Measurements from ENCODE around the gene SERPINI2. TPM values are rescaled to one million over a fixed set of nuclear protein-coding genes. Genes with fewer than 3 reads are reported as not detected.
A peak's percentile ranks its signal among the peaks of the same experiment; 100 is the strongest.

The SERPINI2 gene
- total and polyA plus RNA-seq, 2 of the 13 experiments (the other 11 are each of a cell fraction or from before 2014, with no cell fraction given), result not detected

DNA sequence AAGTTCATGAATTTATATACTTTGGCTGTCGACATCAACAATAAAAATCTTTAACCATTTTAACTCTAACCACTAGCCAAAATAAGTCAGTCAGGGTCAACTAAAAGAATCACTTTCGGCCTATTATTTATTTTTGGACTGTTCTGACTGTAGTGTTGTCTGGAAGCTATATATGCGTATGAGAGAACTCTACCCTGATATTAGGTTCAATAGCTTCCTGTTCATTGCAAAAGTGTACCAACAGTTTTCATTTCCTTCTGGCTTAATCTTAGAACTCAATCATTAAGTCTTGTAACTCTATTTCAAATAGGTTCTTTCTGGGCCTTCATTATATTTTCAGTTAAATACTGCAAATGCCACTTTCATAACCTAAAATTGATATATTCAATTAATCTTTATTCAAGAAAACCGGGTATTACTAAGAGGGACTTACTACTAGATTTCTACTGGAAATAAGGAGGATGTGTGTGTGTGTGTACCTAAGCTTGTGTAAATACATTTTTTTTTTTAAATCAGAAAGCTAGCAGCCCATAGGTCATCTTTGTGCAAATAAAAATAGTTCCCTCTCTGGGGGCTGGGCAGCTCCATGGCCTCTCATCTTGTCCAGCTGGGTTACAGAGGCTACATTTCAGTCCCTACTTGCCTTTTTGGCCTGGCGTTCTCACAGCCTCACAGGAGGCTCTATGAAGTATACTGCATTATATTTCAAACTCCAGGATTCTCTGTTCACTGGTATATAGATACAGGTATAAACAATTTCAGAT, 5.8 kb downstream of the SERPINI2 start (continued):
- TF ChIP-seq MAFG (CRISPR knock-in tag; IDR thresholded peaks at IDR 0.05) (no peak), SAP130 (CRISPR knock-in tag; IDR thresholded peaks at IDR 0.05; ENCODE audit: low read depth) (0 out of 2 replicates have a peak, but pooled peaks have one; percentile 23), GLI4 (CRISPR knock-in tag; IDR thresholded peaks at IDR 0.05; ENCODE audit: borderline replicate concordance) (no peak), FOXA3 (CRISPR knock-in tag; IDR thresholded peaks at IDR 0.05) (peak; percentile 86), ZSCAN22 (CRISPR knock-in tag; IDR thresholded peaks at IDR 0.05) (no peak), ZNF256 (CRISPR knock-in tag; conservative IDR thresholded peaks at IDR 0.05) (no peak), ZNF20 (CRISPR knock-in tag; IDR thresholded peaks at IDR 0.05) (no peak), TBP (CRISPR knock-in tag; IDR thresholded peaks at IDR 0.05) (no peak), KDM6A (CRISPR knock-in tag; IDR thresholded peaks at IDR 0.05; ENCODE audit: low read depth) (no peak), CHCHD3 (CRISPR knock-in tag; IDR thresholded peaks at IDR 0.05) (no peak), ZNF460 (CRISPR knock-in tag; IDR thresholded peaks at IDR 0.05; ENCODE audit: borderline replicate concordance) (no peak), MAFF (IDR thresholded peaks at IDR 0.05; ENCODE audit: low read depth, low read length) (no peak), U2AF2 (IDR thresholded peaks at IDR 0.05; ENCODE audit: low read depth, low read length) (no peak), MEIS1 (CRISPR knock-in tag; IDR thresholded peaks at IDR 0.05; ENCODE audit: borderline replicate concordance) (no peak), ZNF850 (CRISPR knock-in tag; conservative IDR thresholded peaks at IDR 0.05) (no peak), KDM2A (CRISPR knock-in tag; IDR thresholded peaks at IDR 0.05; ENCODE audit: borderline replicate concordance, low read depth) (no peak), JUN (CRISPR knock-in tag; IDR thresholded peaks at IDR 0.05) (no peak), ADNP (CRISPR knock-in tag; IDR thresholded peaks at IDR 0.05) (no peak), FOXP1 (IDR thresholded peaks at IDR 0.05) (no peak), FOXP1 (CRISPR knock-in tag; IDR thresholded peaks at IDR 0.05) (peak; percentile 48; the same call in 1 of the 2 replicates), BORCS8-MEF2B (CRISPR knock-in tag; IDR thresholded peaks at IDR 0.05) (no peak), ATF7-NPFF (CRISPR knock-in tag; IDR thresholded peaks at IDR 0.05; ENCODE audit: low read depth) (no peak)
- TF ChIP-seq, protein P1, sequence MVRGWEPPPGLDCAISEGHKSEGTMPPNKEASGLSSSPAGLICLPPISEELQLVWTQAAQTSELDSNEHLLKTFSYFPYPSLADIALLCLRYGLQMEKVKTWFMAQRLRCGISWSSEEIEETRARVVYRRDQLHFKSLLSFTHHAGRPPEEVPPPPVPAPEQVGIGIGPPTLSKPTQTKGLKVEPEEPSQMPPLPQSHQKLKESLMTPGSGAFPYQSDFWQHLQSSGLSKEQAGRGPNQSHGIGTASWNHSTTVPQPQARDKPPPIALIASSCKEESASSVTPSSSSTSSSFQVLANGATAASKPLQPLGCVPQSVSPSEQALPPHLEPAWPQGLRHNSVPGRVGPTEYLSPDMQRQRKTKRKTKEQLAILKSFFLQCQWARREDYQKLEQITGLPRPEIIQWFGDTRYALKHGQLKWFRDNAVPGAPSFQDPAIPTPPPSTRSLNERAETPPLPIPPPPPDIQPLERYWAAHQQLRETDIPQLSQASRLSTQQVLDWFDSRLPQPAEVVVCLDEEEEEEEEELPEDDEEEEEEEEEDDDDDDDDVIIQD (CRISPR knock-in tag; IDR thresholded peaks at IDR 0.05; ENCODE audit: low read depth), result peak; percentile 98
- TF ChIP-seq, protein P2, sequence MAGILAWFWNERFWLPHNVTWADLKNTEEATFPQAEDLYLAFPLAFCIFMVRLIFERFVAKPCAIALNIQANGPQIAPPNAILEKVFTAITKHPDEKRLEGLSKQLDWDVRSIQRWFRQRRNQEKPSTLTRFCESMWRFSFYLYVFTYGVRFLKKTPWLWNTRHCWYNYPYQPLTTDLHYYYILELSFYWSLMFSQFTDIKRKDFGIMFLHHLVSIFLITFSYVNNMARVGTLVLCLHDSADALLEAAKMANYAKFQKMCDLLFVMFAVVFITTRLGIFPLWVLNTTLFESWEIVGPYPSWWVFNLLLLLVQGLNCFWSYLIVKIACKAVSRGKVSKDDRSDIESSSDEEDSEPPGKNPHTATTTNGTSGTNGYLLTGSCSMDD (CRISPR knock-in tag; IDR thresholded peaks at IDR 0.05), result no peak
- TF ChIP-seq, protein P3, sequence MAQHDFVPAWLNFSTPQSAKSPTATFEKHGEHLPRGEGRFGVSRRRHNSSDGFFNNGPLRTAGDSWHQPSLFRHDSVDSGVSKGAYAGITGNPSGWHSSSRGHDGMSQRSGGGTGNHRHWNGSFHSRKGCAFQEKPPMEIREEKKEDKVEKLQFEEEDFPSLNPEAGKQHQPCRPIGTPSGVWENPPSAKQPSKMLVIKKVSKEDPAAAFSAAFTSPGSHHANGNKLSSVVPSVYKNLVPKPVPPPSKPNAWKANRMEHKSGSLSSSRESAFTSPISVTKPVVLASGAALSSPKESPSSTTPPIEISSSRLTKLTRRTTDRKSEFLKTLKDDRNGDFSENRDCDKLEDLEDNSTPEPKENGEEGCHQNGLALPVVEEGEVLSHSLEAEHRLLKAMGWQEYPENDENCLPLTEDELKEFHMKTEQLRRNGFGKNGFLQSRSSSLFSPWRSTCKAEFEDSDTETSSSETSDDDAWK (CRISPR knock-in tag; IDR thresholded peaks at IDR 0.05), result no peak
- TF ChIP-seq, protein P4, sequence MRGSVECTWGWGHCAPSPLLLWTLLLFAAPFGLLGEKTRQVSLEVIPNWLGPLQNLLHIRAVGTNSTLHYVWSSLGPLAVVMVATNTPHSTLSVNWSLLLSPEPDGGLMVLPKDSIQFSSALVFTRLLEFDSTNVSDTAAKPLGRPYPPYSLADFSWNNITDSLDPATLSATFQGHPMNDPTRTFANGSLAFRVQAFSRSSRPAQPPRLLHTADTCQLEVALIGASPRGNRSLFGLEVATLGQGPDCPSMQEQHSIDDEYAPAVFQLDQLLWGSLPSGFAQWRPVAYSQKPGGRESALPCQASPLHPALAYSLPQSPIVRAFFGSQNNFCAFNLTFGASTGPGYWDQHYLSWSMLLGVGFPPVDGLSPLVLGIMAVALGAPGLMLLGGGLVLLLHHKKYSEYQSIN (CRISPR knock-in tag; IDR thresholded peaks at IDR 0.05; ENCODE audit: borderline replicate concordance), result no peak
- TF ChIP-seq, protein P5, sequence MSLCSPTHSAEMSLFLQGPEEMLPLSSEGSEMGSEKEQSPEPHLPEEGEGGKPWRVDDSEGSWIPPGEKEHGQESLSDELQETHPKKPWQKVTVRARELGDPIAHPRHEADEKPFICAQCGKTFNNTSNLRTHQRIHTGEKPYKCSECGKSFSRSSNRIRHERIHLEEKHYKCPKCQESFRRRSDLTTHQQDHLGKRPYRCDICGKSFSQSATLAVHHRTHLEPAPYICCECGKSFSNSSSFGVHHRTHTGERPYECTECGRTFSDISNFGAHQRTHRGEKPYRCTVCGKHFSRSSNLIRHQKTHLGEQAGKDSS (CRISPR knock-in tag; IDR thresholded peaks at IDR 0.05; ENCODE audit: borderline replicate concordance, low read depth), result no peak
